ENCODE measurements around the gene PSEN1.

PSEN1 gene

GRCh38 chr14:73232984-73233383 lies 96.7 kb downstream of the PSEN1 start:
- Histone ChIP-seq H3K27me3 (replicated peaks in 2 of 5; ENCODE audit: control insufficient read depth in 4 of 5, insufficient read depth in 5 of 5, low read length in 4 of 5) (peaks cover 0 to 62% (median 21%) of the 10 kb centered on the region in 5 experiments), H3K4me3 (ENCODE audit: control insufficient read depth in 1 of 7, extremely low read depth in 1 of 7, insufficient read depth in 4 of 7, low read depth in 2 of 7, low read length in 6 of 7) (no peak overlapping the region), H3K36me3 (ENCODE audit: control insufficient read depth in 4 of 4, insufficient read depth in 4 of 4, low read length in 3 of 4) (peaks cover 0 to 4% (median 2%) of the 10 kb centered on the region in 4 experiments), H3K9me3 (ENCODE audit: control extremely low read depth in 1 of 5, control insufficient read depth in 4 of 5, insufficient read depth in 2 of 5, low read depth in 1 of 5, low read length in 4 of 5) (no peaks in the 10 kb centered on the region), H3K27ac (ENCODE audit: insufficient read depth in 1 of 2, low read depth in 1 of 2, low read length in 2 of 2, poor library complexity in 1 of 2, severe bottlenecking in 2 of 2) (no peak overlapping the region), H3K4me1 (ENCODE audit: control extremely low read depth in 1 of 4, control insufficient read depth in 4 of 4, insufficient read depth in 4 of 4, low read length in 3 of 4) (peaks cover 0 to 13% (median 10%) of the 10 kb centered on the region in 4 experiments)
- WGBS (ENCODE audit: insufficient coverage) = 83% methylated on average over 6 of the region's 8 CpGs
- ChIA-PET POLR2A (no interaction called here), CTCF (interaction anchor here (0.7 to 1.8 kb wide), 8 partner anchors 7 to 239 kb away, joined by 3 to 6 read pairs (median 4); no protein-coding TSS in a partner anchor)
- DNase-seq = no peak

DNA sequence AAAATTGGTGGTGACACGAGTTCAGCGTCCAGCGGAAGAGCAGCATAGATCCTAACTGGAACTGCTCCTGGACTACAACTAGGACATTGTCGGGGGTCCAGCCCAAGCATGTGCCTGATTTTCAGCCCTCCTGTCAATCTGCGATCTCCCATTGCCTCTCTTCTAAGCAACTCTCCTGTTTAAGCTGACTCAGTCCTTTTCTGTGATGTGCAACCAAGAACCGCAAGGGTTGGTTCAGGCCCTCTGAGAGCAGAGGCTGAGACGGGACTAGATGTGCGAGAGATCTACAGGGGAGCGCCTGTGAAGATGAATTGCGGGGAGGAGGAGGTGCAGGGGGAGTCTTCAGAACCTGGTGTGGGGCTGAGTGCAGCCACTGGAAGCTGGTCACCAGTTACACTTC lies 97.3 kb downstream of the PSEN1 start:
- H3K4me3 ChIP-seq (ENCODE audit: control insufficient read depth in 1 of 7, extremely low read depth in 1 of 7, insufficient read depth in 4 of 7, low read depth in 2 of 7, low read length in 6 of 7) = no peak overlapping the region
- 89% methylated on average over 5 of the region's 10 CpGs for WGBS (ENCODE audit: insufficient coverage)
- ChIA-PET POLR2A (no interaction called here), CTCF (interaction anchor here (0.9 kb wide), 1 partner anchor 13 kb away, joined by 3 read pairs; no protein-coding TSS in a partner anchor)
- no peaks in the 10 kb centered on the region for H3K9me3 ChIP-seq (ENCODE audit: control extremely low read depth in 1 of 5, control insufficient read depth in 4 of 5, insufficient read depth in 2 of 5, low read depth in 1 of 5, low read length in 4 of 5)
- H3K27ac ChIP-seq (ENCODE audit: insufficient read depth in 1 of 2, low read depth in 1 of 2, low read length in 2 of 2, poor library complexity in 1 of 2, severe bottlenecking in 2 of 2) = no peak overlapping the region
- peaks cover 0 to 4% (median 2%) of the 10 kb centered on the region in 4 experiments for H3K36me3 ChIP-seq (ENCODE audit: control insufficient read depth in 4 of 4, insufficient read depth in 4 of 4, low read length in 3 of 4)
- peaks cover 0 to 19% (median 16%) of the 10 kb centered on the region in 4 experiments for H3K4me1 ChIP-seq (ENCODE audit: control extremely low read depth in 1 of 4, control insufficient read depth in 4 of 4, insufficient read depth in 4 of 4, low read length in 3 of 4)
- no peak for DNase-seq
- H3K27me3 ChIP-seq (replicated peaks in 2 of 5; ENCODE audit: control insufficient read depth in 4 of 5, insufficient read depth in 5 of 5, low read length in 4 of 5) = peaks cover 0 to 68% (median 26%) of the 10 kb centered on the region in 5 experiments

GRCh38 chr14:73234029-73234428 lies 97.7 kb downstream of the PSEN1 start:
- H3K27me3 ChIP-seq (replicated peaks in 2 of 5; ENCODE audit: control insufficient read depth in 4 of 5, insufficient read depth in 5 of 5, low read length in 4 of 5) = peaks cover 0 to 73% (median 31%) of the 10 kb centered on the region in 5 experiments
- peaks cover 0 to 1% (median under 1%) of the 10 kb centered on the region in 4 experiments for H3K36me3 ChIP-seq (ENCODE audit: control insufficient read depth in 4 of 4, insufficient read depth in 4 of 4, low read length in 3 of 4)
- H3K4me3 ChIP-seq (ENCODE audit: control insufficient read depth in 1 of 7, extremely low read depth in 1 of 7, insufficient read depth in 4 of 7, low read depth in 2 of 7, low read length in 6 of 7) = no peak overlapping the region
- ChIA-PET POLR2A (no interaction called here), CTCF (no interaction called here)
- H3K27ac ChIP-seq (ENCODE audit: insufficient read depth in 1 of 2, low read depth in 1 of 2, low read length in 2 of 2, poor library complexity in 1 of 2, severe bottlenecking in 2 of 2) = no peak overlapping the region
- no peak for DNase-seq
- no peaks in the 10 kb centered on the region for H3K9me3 ChIP-seq (ENCODE audit: control extremely low read depth in 1 of 5, control insufficient read depth in 4 of 5, insufficient read depth in 2 of 5, low read depth in 1 of 5, low read length in 4 of 5)
- H3K4me1 ChIP-seq (ENCODE audit: control extremely low read depth in 1 of 4, control insufficient read depth in 4 of 4, insufficient read depth in 4 of 4, low read length in 3 of 4) = peaks cover 0 to 21% (median 18%) of the 10 kb centered on the region in 4 experiments
- 89% methylated on average over 1 of the region's 5 CpGs for WGBS (ENCODE audit: insufficient coverage)

DNA sequence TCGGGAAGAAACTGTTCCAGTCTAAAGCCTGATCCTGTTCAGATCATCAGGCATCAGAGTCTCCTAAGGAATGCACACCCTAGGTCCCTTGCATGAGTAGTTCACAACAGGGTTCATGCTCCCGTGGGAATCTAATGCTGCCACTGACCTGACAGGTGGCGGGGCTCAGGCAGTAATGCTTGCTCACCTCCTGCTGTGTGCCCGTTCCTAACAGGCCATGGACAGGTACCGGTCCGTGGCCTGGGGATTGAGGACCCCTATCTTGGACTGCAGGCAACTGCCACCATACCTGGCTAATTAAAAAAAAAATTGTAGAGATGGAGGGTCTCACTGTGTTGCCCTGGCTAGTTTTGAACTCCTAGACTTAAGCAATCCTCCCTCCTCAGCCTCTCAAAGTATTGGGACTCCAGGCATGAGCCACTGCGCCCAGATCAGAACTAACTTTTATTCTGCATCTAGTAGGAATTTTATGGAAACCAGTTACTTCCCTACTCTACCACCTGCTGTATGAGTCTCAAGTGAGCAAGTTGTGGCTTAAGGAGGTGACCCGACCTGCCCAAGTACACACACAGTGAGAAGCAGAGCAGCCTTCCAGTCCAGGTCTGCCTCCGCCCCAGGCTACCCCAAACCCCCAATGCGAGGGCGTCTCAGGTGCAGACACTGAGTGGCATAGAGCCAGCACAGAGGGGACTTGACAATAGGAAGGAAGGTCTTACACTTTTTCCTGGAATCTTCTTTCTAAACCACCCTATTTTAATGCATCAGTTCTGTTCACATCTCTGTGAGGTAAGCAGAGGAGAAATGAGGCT lies 98.5 kb downstream of the PSEN1 start:
- no peaks in the 10 kb centered on the region for H3K36me3 ChIP-seq (ENCODE audit: control insufficient read depth in 4 of 4, insufficient read depth in 4 of 4, low read length in 3 of 4)
- 76% methylated on average over 7 of the region's 11 CpGs for WGBS (ENCODE audit: insufficient coverage)
- H3K27ac ChIP-seq (ENCODE audit: insufficient read depth in 1 of 2, low read depth in 1 of 2, low read length in 2 of 2, poor library complexity in 1 of 2, severe bottlenecking in 2 of 2) = no peak overlapping the region
- no peaks in the 10 kb centered on the region for H3K9me3 ChIP-seq (ENCODE audit: control extremely low read depth in 1 of 5, control insufficient read depth in 4 of 5, insufficient read depth in 2 of 5, low read depth in 1 of 5, low read length in 4 of 5)
- CTCF ChIA-PET = no interaction called here
- no peak for DNase-seq
- peaks cover 0 to 26% (median 24%) of the 10 kb centered on the region in 4 experiments for H3K4me1 ChIP-seq (ENCODE audit: control extremely low read depth in 1 of 4, control insufficient read depth in 4 of 4, insufficient read depth in 4 of 4, low read length in 3 of 4)
- H3K4me3 ChIP-seq (ENCODE audit: control insufficient read depth in 1 of 7, extremely low read depth in 1 of 7, insufficient read depth in 4 of 7, low read depth in 2 of 7, low read length in 6 of 7) = no peak overlapping the region
- H3K27me3 ChIP-seq (replicated peaks in 2 of 5; ENCODE audit: control insufficient read depth in 4 of 5, insufficient read depth in 5 of 5, low read length in 4 of 5) = peaks cover 0 to 80% (median 33%) of the 10 kb centered on the region in 5 experiments
- POLR2A ChIA-PET = no interaction called here

GRCh38 chr14:73235531-73236155 lies 99.3 kb downstream of the PSEN1 start:
- ChIA-PET POLR2A (no interaction called here), CTCF (no interaction called here)
- WGBS (ENCODE audit: insufficient coverage) = 82% methylated on average over 2 of the region's 6 CpGs

DNA sequence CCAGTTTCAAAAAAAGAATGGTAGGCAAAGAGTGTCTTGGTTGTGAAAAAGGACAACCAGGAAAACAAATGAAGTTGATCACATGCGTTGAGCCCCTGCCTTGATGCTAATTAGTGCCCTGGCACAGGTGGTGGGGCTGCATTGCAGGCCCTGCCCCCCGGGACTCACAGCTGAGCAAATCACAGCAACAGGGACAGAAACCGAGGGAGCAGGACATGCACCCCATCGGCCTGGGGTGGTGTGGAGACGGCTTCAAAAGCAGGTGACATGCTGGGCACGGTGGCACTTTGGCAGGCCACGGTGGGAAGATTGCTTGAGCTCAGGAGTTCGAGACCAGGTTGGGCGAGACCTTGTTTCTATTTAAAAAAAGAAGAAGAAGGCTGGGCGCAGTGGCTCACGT lies 99.8 kb downstream of the PSEN1 start:
- CTCF ChIA-PET = no interaction called here
- WGBS (ENCODE audit: insufficient coverage) = 33% methylated on average over 8 of the region's 11 CpGs
- Histone ChIP-seq H3K27me3 (replicated peaks in 2 of 5; ENCODE audit: control insufficient read depth in 4 of 5, insufficient read depth in 5 of 5, low read length in 4 of 5) (peaks cover 0 to 93% (median 37%) of the 10 kb centered on the region in 5 experiments), H3K27ac (ENCODE audit: insufficient read depth in 1 of 2, low read depth in 1 of 2, low read length in 2 of 2, poor library complexity in 1 of 2, severe bottlenecking in 2 of 2) (no peak overlapping the region), H3K9me3 (ENCODE audit: control extremely low read depth in 1 of 5, control insufficient read depth in 4 of 5, insufficient read depth in 2 of 5, low read depth in 1 of 5, low read length in 4 of 5) (no peaks in the 10 kb centered on the region), H3K36me3 (ENCODE audit: control insufficient read depth in 4 of 4, insufficient read depth in 4 of 4, low read length in 3 of 4) (no peaks in the 10 kb centered on the region), H3K4me1 (ENCODE audit: control extremely low read depth in 1 of 4, control insufficient read depth in 4 of 4, insufficient read depth in 4 of 4, low read length in 3 of 4) (peaks cover 0 to 37% (median 35%) of the 10 kb centered on the region in 4 experiments), H3K4me3 (ENCODE audit: control insufficient read depth in 1 of 7, extremely low read depth in 1 of 7, insufficient read depth in 4 of 7, low read depth in 2 of 7, low read length in 6 of 7) (no peak overlapping the region)
- POLR2A ChIA-PET = no interaction called here
- no peak for DNase-seq

More at GRCh38 chr14:73235531-73236155, 99.3 kb downstream of the PSEN1 start:
- Histone ChIP-seq H3K27ac (ENCODE audit: insufficient read depth in 1 of 2, low read depth in 1 of 2, low read length in 2 of 2, poor library complexity in 1 of 2, severe bottlenecking in 2 of 2) (no peak overlapping the region), H3K4me3 (ENCODE audit: control insufficient read depth in 1 of 7, extremely low read depth in 1 of 7, insufficient read depth in 4 of 7, low read depth in 2 of 7, low read length in 6 of 7) (no peak overlapping the region), H3K36me3 (ENCODE audit: control insufficient read depth in 4 of 4, insufficient read depth in 4 of 4, low read length in 3 of 4) (no peaks in the 10 kb centered on the region), H3K27me3 (replicated peaks in 2 of 5; ENCODE audit: control insufficient read depth in 4 of 5, insufficient read depth in 5 of 5, low read length in 4 of 5) (peaks cover 0 to 88% (median 36%) of the 10 kb centered on the region in 5 experiments), H3K9me3 (ENCODE audit: control extremely low read depth in 1 of 5, control insufficient read depth in 4 of 5, insufficient read depth in 2 of 5, low read depth in 1 of 5, low read length in 4 of 5) (no peaks in the 10 kb centered on the region), H3K4me1 (ENCODE audit: control extremely low read depth in 1 of 4, control insufficient read depth in 4 of 4, insufficient read depth in 4 of 4, low read length in 3 of 4) (peaks cover 0 to 32% (median 30%) of the 10 kb centered on the region in 4 experiments)
- no peak for DNase-seq

DNA sequence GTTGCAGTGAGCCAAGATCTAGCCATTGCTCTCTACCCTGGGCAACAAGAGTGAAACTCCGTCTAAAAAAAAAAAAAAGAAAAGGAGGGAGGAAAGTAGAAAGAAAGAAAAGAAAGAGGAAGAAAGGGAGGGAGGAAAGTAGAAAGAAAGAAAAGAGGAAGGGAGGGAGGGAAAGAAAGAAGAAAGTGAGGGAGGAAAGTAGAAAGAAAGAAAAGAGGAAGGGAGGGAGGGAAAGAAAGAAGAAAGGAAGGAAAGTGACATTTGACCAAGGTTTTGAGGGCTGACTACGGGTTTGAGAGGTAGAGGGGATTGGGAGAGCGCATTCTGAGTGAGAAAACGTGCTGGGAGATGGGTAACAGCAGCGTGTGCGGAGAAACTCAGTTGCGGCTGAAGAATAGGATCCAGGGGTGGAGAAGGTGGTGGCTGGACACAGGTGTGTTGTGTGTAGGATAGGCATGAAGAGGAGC lies 100.5 kb downstream of the PSEN1 start:
- DNase-seq = peak in 1 of 3 donors; percentile 26
- CTCF ChIA-PET = no interaction called here
- Histone ChIP-seq H3K9me3 (ENCODE audit: control extremely low read depth in 1 of 5, control insufficient read depth in 4 of 5, insufficient read depth in 2 of 5, low read depth in 1 of 5, low read length in 4 of 5) (no peaks in the 10 kb centered on the region), H3K27ac (ENCODE audit: insufficient read depth in 1 of 2, low read depth in 1 of 2, low read length in 2 of 2, poor library complexity in 1 of 2, severe bottlenecking in 2 of 2) (no peak overlapping the region), H3K36me3 (ENCODE audit: control insufficient read depth in 4 of 4, insufficient read depth in 4 of 4, low read length in 3 of 4) (no peaks in the 10 kb centered on the region), H3K27me3 (replicated peaks in 2 of 5; ENCODE audit: control insufficient read depth in 4 of 5, insufficient read depth in 5 of 5, low read length in 4 of 5) (peaks cover 0 to 96% (median 41%) of the 10 kb centered on the region in 5 experiments), H3K4me1 (ENCODE audit: control extremely low read depth in 1 of 4, control insufficient read depth in 4 of 4, insufficient read depth in 4 of 4, low read length in 3 of 4) (peaks cover 0 to 44% (median 41%) of the 10 kb centered on the region in 4 experiments), H3K4me3 (ENCODE audit: control insufficient read depth in 1 of 7, extremely low read depth in 1 of 7, insufficient read depth in 4 of 7, low read depth in 2 of 7, low read length in 6 of 7) (peak overlapping the region in 4 of 7 experiments; percentile 25 to 66 (median 55))
- WGBS (ENCODE audit: insufficient coverage) = 21% methylated on average over 7 of the region's 7 CpGs
- POLR2A ChIA-PET = no interaction called here

Measured in common myeloid progenitor, CD34-positive (primary cell).